ENCODE data around the gene SMYD3.

SMYD3 gene

GRCh38 chr1:245814651-245815050, 692.4 kb downstream of the SMYD3 start:
- DNase-seq (ENCODE audit: low read depth in 2 of 3, low spot score in 2 of 3): no peak

DNA sequence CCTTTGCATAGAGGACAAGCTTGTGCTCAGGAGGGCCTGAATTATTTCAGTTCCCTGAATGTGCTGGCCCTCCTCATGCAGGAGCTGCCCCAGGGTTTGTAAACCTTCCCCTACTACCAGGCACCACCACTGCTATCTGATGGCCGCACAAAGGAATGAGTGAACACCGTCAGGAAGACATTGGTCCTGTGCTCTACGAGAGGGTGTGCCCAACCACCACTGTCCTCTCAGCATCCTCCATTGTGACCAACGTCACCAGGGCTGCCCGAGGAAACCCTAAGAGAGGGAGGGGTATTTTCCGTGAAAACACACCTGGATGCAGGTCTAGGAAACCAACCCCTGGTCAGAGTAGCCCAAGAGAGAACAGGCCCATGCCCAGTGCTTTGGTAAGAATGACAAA, 694.8 kb downstream of the SMYD3 start:
- DNase-seq (ENCODE audit: low read depth in 2 of 3, low spot score in 2 of 3): no peak

- no peak for DNase-seq (ENCODE audit: low read depth in 2 of 3, low spot score in 2 of 3)
These were observed 696.2 kb downstream of the SMYD3 start for GRCh38 chr1:245810789-245811337.

GRCh38 chr1:245810181-245810769, 696.8 kb downstream of the SMYD3 start:
- no peak for DNase-seq (ENCODE audit: low read depth in 2 of 3, low spot score in 2 of 3)

DNA sequence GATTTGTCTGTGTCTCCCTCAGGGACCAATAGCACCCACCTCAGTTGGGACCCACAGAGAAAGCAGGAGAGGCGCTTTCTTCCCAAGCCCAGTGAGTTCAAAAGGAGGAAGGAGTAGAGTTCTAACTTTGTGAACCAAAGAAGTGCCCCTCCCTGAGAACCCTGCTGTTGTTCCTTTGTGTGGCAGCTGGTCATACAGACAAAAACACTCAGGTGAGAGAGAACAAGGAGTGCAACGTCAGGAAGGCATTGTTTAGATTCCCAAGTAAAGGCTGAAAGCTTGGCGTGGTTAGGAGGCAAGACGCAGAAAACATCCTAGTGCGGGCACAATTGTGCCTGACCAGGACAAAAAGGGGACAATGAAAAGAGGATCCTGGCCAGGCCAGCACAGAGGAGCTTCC, 697.7 kb downstream of the SMYD3 start:
- DNase-seq (ENCODE audit: low read depth in 2 of 3, low spot score in 2 of 3): no peak

DNA sequence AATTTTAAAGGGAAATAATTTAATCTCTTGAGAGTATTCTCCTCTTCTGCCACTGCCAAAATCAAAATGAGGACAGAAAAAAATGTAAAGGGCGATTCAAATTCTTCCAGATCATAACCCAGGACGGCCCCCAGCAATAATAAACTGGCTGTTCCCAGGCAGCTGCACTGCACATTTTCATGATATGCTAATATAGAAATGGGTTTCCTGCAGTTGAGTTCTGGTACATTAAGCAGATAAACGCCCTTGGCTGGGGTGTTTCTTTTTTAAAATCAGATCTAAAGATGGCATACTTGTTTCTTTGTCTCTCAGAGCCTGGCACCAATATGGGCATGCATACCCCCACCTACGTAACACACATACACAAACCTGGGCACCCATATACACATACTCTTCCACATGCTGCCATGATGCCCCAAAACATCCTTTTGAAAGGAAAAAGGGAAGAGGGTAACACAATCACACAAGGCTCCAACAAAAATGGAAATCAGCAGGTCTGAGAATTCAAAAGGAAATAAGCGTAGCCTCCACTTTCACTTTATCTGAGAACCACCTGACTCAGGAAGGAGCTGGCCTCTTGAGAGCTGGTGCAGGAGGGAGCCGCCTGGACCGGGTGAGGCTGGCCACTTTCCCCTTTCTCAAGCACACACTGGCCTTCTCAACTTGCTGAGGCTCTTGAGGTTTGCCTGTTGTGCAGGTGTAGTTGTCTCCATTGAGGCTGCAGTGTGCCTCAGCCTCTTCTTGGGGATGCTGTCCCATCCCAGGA, 698.9 kb downstream of the SMYD3 start:
- no peak for DNase-seq (ENCODE audit: low read depth in 2 of 3, low spot score in 2 of 3)

DNA sequence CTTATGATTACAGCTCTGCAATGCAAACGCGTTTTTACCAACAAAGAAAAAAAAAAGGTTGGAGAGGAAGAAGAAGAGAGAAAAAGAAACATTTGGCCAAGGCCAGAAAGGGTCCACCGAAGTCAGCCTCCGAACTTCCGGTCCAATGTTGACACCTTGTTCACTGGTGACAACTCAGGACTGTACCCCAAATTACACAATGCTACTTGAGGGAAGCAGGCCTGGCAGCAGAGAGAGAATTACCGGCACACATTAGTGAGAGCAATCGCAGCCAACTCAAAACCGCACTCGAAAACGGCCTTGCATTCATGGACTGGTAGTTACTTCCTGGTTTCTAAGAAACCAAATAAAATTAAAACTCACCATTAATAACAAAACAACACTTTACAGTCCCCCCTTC, 699.8 kb downstream of the SMYD3 start:
- no peak for DNase-seq (ENCODE audit: low read depth in 2 of 3, low spot score in 2 of 3)

DNA sequence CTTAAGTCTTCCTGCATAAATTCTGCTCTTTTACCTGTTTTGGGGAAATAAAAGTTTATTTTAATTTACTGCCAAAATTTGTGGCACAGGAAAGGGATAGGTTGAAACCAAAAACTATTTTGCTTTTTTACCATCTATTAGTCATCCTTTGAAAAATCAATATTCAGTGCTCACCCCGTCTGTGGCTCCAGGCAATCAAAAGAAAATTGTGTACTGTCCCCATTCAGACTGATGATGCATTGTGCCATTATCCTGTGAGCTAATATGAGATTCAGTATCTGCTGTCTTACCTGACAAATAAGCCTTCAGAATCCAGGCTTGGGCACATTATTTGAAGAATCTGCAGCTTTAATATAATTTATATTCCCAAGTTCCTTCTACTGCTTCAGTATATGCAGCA, 701.5 kb downstream of the SMYD3 start:
- no peak for DNase-seq (ENCODE audit: low read depth in 2 of 3, low spot score in 2 of 3)

GRCh38 chr1:245804696-245805095, 702.4 kb downstream of the SMYD3 start:
- DNase-seq (ENCODE audit: low read depth in 2 of 3, low spot score in 2 of 3): no peak

GRCh38 chr1:245803666-245804037, 703.4 kb downstream of the SMYD3 start:
- DNase-seq (ENCODE audit: low read depth in 2 of 3, low spot score in 2 of 3): no peak

- no peak for DNase-seq (ENCODE audit: low read depth in 2 of 3, low spot score in 2 of 3)
These were observed 704.0 kb downstream of the SMYD3 start for GRCh38 chr1:245802941-245803665.

DNA sequence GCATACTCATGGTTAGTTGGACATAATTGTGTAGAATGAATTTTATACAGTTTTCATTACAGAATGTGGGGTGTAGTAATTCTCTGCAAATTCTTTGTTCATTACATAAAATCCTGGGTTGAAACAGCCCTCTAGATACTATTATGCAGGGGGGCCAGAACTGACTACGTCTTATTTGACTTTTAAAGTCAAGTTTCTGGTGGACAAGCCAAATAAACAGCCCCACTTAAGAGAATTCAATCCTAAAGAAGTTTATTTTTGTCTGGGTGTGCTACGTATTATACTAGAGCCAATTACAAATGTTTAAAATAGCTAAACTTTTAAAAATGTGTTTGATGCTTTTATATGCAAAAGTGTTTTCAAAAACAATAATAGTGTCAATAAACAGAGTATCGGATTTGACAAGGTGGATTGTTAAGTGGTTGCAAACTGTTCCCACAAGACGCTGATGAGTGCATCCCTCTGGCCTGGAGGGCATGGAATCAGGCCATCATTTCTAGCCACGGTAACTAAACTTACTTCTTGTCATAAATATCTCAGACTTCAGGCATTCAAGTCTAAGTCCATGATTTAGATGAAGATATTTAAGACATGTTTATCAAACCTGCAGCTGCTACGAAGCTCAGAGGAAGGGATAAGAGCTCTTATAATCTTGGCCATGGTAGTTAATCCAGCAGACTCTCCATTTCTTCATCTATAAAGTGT, 706.0 kb downstream of the SMYD3 start:
- DNase-seq (ENCODE audit: low read depth in 2 of 3, low spot score in 2 of 3): no peak

- DNase-seq (ENCODE audit: low read depth in 2 of 3, low spot score in 2 of 3): no peak
These were observed 708.7 kb downstream of the SMYD3 start for GRCh38 chr1:245798349-245798711.

DNA sequence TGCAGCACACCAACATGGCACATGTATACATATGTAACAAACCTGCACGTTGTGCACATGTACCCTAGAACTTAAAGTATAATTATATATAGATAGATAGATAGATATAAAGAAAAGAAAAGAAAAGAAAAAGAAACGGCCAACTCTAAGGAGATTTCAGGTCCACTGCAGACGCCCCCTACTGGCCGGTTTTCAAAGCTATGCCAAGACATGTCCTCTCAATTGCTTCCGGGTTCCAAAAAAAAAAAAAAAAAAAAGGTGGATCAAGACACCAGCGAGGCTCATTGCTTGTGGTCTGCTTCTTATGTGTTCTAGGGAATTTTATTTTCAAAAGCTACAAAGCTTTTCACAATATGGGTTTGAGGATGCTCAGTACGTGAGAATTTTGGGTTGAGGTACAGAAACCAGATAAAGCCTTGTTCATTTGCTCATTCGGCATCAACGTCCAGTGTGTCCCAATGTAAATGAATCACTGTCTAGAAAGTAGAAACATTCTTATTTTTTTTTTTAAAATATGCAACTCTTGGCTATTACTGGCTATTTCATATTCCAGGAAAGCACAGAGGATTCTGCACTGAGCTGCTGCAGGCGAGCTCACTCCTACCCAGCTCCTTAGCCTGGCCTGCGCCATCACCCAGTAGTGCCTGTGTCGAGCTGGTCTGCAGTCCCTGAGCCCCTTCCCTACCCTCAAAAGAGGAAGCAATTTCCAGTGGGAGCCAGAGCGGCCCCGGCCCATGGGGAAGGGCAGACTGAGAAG, 709.3 kb downstream of the SMYD3 start:
- no peak for DNase-seq (ENCODE audit: low read depth in 2 of 3, low spot score in 2 of 3)

GRCh38 chr1:245791410-245792312, 715.4 kb downstream of the SMYD3 start:
- DNase-seq (ENCODE audit: low read depth in 2 of 3, low spot score in 2 of 3): no peak

GRCh38 chr1:245790441-245790840, 716.6 kb downstream of the SMYD3 start:
- DNase-seq (ENCODE audit: low read depth in 2 of 3, low spot score in 2 of 3): no peak

GRCh38 chr1:245788886-245789285, 718.2 kb downstream of the SMYD3 start:
- DNase-seq (ENCODE audit: low read depth in 2 of 3, low spot score in 2 of 3): no peak

DNA sequence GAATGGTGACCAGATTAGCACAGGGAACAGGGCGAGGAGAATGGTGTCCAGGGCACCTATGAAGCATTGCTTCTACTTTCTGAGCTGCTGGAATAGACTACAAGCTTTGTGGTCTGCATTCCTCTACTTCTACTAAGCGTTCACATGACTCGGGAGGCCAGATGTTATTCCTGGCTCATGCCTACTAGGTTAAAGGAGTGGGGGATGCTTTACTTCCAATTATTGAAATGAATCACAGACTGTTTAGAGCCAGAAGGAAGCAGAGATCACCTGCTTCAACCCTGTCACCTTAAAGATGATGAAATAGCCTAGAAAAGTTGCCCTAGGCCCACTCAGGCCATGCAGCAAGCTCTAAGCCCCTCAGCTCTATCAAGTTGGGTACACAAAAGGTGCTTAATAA, 718.8 kb downstream of the SMYD3 start:
- DNase-seq (ENCODE audit: low read depth in 2 of 3, low spot score in 2 of 3): no peak

- DNase-seq (ENCODE audit: low read depth in 2 of 3, low spot score in 2 of 3): no peak
These were observed 720.1 kb downstream of the SMYD3 start for GRCh38 chr1:245786948-245787347.

Measured in activated CD8-positive, alpha-beta memory T cell treated with anti-CD3 and anti-CD28 coated beads for 48 hours (primary cell).